GM12875 (cell line): ENCODE measurements around the gene TMIGD3.
A peak's percentile ranks its signal among the peaks of the same experiment; 100 is the strongest.

Source experiments
- H3K4me3 ChIP-seq: one replicate; pipeline ENCODE4 v1.5.1; 2011; ENCODE audit warnings: low read depth, low read length, control low read depth
- CTCF ChIP-seq: IDR thresholded peaks from 2 replicates; pipeline ENCODE4 v1.5.1; 2011; ENCODE audit warnings: low read depth, mild to moderate bottlenecking, control low read depth, inconsistent platforms, low read length, moderate library complexity, borderline replicate concordance; ENCODE audit not compliant: insufficient read depth

The TMIGD3 gene

GRCh38 chr1:111476214-111476613 lies 27.2 kb downstream of the TMIGD3 start:
- no peak for TF ChIP-seq CTCF
- no peak overlapping the region for H3K4me3 ChIP-seq

- H3K4me3 ChIP-seq = no peak overlapping the region
- TF ChIP-seq CTCF = no peak
These were observed 27.7 kb downstream of the TMIGD3 start for GRCh38 chr1:111475701-111476100.

GRCh38 chr1:111474521-111474920 lies 28.9 kb downstream of the TMIGD3 start:
- TF ChIP-seq CTCF = no peak
- peak overlapping the region; percentile 33 for H3K4me3 ChIP-seq

GRCh38 chr1:111474106-111474505 lies 29.3 kb downstream of the TMIGD3 start:
- H3K4me3 ChIP-seq = peak overlapping the region; percentile 33

GRCh38 chr1:111471538-111471937 lies 31.9 kb downstream of the TMIGD3 start:
- no peak for TF ChIP-seq CTCF
- H3K4me3 ChIP-seq = no peak overlapping the region

More at GRCh38 chr1:111474106-111474505, 29.3 kb downstream of the TMIGD3 start:
- TF ChIP-seq CTCF = no peak

- no peak overlapping the region for H3K4me3 ChIP-seq
- TF ChIP-seq CTCF = no peak
These were observed 32.4 kb downstream of the TMIGD3 start for GRCh38 chr1:111471012-111471411.

GRCh38 chr1:111470596-111470995 lies 32.8 kb downstream of the TMIGD3 start:
- no peak overlapping the region for H3K4me3 ChIP-seq
- no peak for TF ChIP-seq CTCF
